ENCODE data around the gene DGKG. TPM values are rescaled to one million over a fixed set of nuclear protein-coding genes. Genes with fewer than 3 reads are reported as not detected.

The DGKG gene
- polyA plus RNA-seq, 1 of the 3 experiments (the other 2 are of a cell fraction): 0.12 TPM

DNA sequence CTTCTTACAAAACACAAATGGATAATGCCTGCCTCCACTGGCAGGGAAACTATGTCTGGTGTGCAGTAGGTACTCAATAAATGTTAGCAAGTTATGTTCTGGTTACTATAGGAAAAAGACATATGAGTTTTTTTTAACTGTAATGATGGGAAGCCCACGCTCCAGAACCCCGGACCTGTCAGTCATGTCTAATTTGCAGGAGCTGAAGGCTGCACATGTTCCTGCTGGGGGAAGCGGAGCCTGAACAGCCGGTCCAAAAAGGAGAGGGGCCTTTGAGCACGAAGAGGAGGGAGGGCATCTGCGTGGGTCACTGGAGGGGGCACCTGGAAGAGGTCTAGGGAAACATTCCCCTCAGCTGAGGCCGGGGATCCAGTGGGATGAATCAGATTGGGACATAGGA, 113.2 kb downstream of the DGKG start:
- Histone ChIP-seq H3K9me2 (no peaks in the 10 kb centered on the region), H3K27me3 (ENCODE audit: insufficient read depth) (no peaks in the 10 kb centered on the region; the same call in 1 of the 2 replicates)

DNA sequence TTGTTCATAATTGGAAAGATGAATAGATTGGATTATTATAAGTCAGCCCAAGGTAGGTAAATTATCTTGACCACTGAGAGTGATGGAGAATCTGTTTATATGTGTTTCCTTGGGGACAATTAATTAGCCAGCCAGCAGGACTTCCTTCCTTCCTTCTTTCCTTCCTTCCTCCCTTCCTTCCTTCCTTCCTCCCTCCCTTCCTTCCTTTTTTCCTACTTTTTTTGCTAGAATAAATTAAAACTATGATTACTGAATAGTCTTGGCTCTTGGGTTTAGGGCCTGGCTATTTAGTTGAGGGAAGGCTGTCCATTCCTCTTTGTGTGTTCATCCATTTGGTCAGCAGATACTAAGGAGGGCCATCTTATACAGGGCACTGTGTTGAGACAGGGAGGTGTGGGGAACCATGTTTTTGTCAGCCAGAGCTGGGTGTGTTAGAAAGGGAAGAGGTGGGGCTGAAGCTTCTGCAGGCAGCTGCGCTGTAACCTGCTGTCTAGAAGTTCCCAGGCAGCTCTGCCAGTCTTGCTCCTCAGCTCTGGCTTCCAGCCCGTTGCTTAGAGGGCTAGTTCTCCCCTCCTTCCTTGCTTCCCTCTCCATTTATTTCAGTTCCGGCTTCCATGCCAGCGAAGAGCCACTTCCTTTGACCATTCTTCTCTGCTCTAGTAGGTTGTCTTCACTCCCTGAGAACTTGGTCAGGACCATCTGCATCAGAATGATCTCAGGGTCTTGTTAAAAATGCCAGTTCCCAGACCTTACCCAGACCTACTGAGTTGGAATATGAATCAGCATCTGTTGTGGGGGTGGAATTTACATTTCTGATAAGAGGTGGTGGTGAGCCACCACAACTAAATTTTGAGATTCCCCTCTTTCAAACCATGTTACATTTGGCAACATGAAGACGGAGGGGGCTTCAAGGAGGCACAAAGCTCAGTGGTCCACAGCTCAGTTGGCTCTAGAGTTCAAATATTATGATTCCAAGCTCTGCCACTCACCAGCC, 113.9 kb downstream of the DGKG start:
- WGBS (ENCODE audit: low lambda C conversion rate): 57% methylated on average over 5 of the region's 5 CpGs
- Histone ChIP-seq H3F3A (replicated peaks; ENCODE audit: insufficient read depth) (no peaks in the 10 kb centered on the region), H3K27ac (ENCODE audit: low read depth in 2 of 2, low read length in 1 of 2) (no peak overlapping the region), H3K79me2 (ENCODE audit: insufficient read depth) (no peaks in the 10 kb centered on the region), H3K4me3 (ENCODE audit: low read depth in 2 of 2, low read length in 1 of 2) (no peak overlapping the region), H3K36me3 (replicated peaks in 1 of 2; ENCODE audit: control insufficient read depth in 1 of 2, insufficient read depth in 2 of 2, low read length in 1 of 2) (no peaks in the 10 kb centered on the region), H3K4me2 (no peak overlapping the region), H3K9ac (no peak overlapping the region), H3K27me3 (ENCODE audit: insufficient read depth) (no peaks in the 10 kb centered on the region; the same call in 1 of the 2 replicates), H3K4me1 (ENCODE audit: control insufficient read depth in 1 of 2, insufficient read depth in 2 of 2, low read depth in 1 of 2, low read length in 1 of 2) (peaks cover 5 to 15% of the 10 kb centered on the region in 2 experiments; a peak in 2 of 4 replicates), H4K20me1 (ENCODE audit: insufficient read depth) (no peaks in the 10 kb centered on the region), H3K9me3 (no peaks in the 10 kb centered on the region), H3K9me2 (no peaks in the 10 kb centered on the region), H2AFZ (ENCODE audit: low read depth) (no peak overlapping the region)
- no peak for DNase-seq
- POLR2A ChIA-PET: no interaction called here
- CTCF ChIA-PET: interaction anchor here (0.7 to 1.2 kb wide), 5 partner anchors 8 to 573 kb away, joined by 3 to 5 read pairs (median 4); no protein-coding TSS in a partner anchor
- TF ChIP-seq POLR2AphosphoS5 (IDR thresholded peaks at IDR 0.05; ENCODE audit: low read depth, low read length) (no peak), TEAD4 (IDR thresholded peaks at IDR 0.05; ENCODE audit: borderline replicate concordance, insufficient read depth) (no peak), NFIC (IDR thresholded peaks at IDR 0.05; ENCODE audit: borderline replicate concordance) (no peak), EZH2phosphoT487 (IDR thresholded peaks at IDR 0.05; ENCODE audit: borderline replicate concordance, low read depth) (no peak), NRF1 (IDR thresholded peaks at IDR 0.05; ENCODE audit: low read depth, low read length) (no peak), RAD21 (IDR thresholded peaks at IDR 0.05; ENCODE audit: low read length) (no peak), ELF1 (IDR thresholded peaks at IDR 0.05) (no peak), SMC3 (IDR thresholded peaks at IDR 0.05; ENCODE audit: low read depth, low read length) (no peak), TAF1 (IDR thresholded peaks at IDR 0.05; ENCODE audit: borderline replicate concordance, low read depth, low read length) (no peak), GABPA (IDR thresholded peaks at IDR 0.05; ENCODE audit: low read depth) (no peak)
- TF ChIP-seq, protein P1, sequence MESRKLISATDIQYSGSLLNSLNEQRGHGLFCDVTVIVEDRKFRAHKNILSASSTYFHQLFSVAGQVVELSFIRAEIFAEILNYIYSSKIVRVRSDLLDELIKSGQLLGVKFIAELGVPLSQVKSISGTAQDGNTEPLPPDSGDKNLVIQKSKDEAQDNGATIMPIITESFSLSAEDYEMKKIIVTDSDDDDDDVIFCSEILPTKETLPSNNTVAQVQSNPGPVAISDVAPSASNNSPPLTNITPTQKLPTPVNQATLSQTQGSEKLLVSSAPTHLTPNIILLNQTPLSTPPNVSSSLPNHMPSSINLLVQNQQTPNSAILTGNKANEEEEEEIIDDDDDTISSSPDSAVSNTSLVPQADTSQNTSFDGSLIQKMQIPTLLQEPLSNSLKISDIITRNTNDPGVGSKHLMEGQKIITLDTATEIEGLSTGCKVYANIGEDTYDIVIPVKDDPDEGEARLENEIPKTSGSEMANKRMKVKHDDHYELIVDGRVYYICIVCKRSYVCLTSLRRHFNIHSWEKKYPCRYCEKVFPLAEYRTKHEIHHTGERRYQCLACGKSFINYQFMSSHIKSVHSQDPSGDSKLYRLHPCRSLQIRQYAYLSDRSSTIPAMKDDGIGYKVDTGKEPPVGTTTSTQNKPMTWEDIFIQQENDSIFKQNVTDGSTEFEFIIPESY (IDR thresholded peaks at IDR 0.05; ENCODE audit: borderline replicate concordance, low read depth): no peak
- TF ChIP-seq, protein P2, sequence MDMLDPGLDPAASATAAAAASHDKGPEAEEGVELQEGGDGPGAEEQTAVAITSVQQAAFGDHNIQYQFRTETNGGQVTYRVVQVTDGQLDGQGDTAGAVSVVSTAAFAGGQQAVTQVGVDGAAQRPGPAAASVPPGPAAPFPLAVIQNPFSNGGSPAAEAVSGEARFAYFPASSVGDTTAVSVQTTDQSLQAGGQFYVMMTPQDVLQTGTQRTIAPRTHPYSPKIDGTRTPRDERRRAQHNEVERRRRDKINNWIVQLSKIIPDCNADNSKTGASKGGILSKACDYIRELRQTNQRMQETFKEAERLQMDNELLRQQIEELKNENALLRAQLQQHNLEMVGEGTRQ (IDR thresholded peaks at IDR 0.05; ENCODE audit: borderline replicate concordance, low read depth, low read length): no peak
- TF ChIP-seq, protein P3, sequence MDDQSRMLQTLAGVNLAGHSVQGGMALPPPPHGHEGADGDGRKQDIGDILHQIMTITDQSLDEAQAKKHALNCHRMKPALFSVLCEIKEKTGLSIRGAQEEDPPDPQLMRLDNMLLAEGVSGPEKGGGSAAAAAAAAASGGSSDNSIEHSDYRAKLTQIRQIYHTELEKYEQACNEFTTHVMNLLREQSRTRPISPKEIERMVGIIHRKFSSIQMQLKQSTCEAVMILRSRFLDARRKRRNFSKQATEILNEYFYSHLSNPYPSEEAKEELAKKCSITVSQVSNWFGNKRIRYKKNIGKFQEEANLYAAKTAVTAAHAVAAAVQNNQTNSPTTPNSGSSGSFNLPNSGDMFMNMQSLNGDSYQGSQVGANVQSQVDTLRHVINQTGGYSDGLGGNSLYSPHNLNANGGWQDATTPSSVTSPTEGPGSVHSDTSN (IDR thresholded peaks at IDR 0.05): no peak
- TF ChIP-seq, protein P4, sequence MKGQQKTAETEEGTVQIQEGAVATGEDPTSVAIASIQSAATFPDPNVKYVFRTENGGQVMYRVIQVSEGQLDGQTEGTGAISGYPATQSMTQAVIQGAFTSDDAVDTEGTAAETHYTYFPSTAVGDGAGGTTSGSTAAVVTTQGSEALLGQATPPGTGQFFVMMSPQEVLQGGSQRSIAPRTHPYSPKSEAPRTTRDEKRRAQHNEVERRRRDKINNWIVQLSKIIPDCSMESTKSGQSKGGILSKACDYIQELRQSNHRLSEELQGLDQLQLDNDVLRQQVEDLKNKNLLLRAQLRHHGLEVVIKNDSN (IDR thresholded peaks at IDR 0.05; ENCODE audit: borderline replicate concordance, low read depth): no peak
- TF ChIP-seq, protein P5, sequence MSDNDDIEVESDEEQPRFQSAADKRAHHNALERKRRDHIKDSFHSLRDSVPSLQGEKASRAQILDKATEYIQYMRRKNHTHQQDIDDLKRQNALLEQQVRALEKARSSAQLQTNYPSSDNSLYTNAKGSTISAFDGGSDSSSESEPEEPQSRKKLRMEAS (IDR thresholded peaks at IDR 0.05; ENCODE audit: low read depth): no peak

More for the DNA sequence above, 113.2 kb downstream of the DGKG start:
- WGBS (ENCODE audit: low lambda C conversion rate): 60% methylated on average over 7 of the region's 7 CpGs
- Histone ChIP-seq H3K79me2 (ENCODE audit: insufficient read depth) (no peaks in the 10 kb centered on the region), H3K4me1 (ENCODE audit: control insufficient read depth in 1 of 2, insufficient read depth in 2 of 2, low read depth in 1 of 2, low read length in 1 of 2) (peaks cover 5 to 15% of the 10 kb centered on the region in 2 experiments; a peak in 2 of 4 replicates), H3K4me2 (no peak overlapping the region), H3K9me3 (no peaks in the 10 kb centered on the region), H3F3A (replicated peaks; ENCODE audit: insufficient read depth) (no peaks in the 10 kb centered on the region), H3K4me3 (ENCODE audit: low read depth in 2 of 2, low read length in 1 of 2) (no peak overlapping the region), H2AFZ (ENCODE audit: low read depth) (no peak overlapping the region), H3K9ac (no peak overlapping the region), H3K27ac (ENCODE audit: low read depth in 2 of 2, low read length in 1 of 2) (no peak overlapping the region), H3K36me3 (replicated peaks in 1 of 2; ENCODE audit: control insufficient read depth in 1 of 2, insufficient read depth in 2 of 2, low read length in 1 of 2) (no peaks in the 10 kb centered on the region), H4K20me1 (ENCODE audit: insufficient read depth) (no peaks in the 10 kb centered on the region)
- CTCF ChIA-PET: interaction anchor here (0.9 to 1.5 kb wide), 4 partner anchors 8 to 573 kb away, joined by 3 to 5 read pairs (median 4); no protein-coding TSS in a partner anchor
- DNase-seq: no peak
- POLR2A ChIA-PET: no interaction called here
- no peak for TF ChIP-seq GABPA (IDR thresholded peaks at IDR 0.05; ENCODE audit: low read depth)
- TF ChIP-seq FOXM1 (IDR thresholded peaks at IDR 0.05; ENCODE audit: low read depth): no peak
- no peak for TF ChIP-seq MEF2A (IDR thresholded peaks at IDR 0.05; ENCODE audit: borderline replicate concordance, low read depth)
- no peak for TF ChIP-seq TAF1 (IDR thresholded peaks at IDR 0.05; ENCODE audit: borderline replicate concordance, low read depth, low read length)
- no peak for TF ChIP-seq CHD2 (IDR thresholded peaks at IDR 0.05; ENCODE audit: low read length, partially characterized antibody)
- TF ChIP-seq EZH2phosphoT487 (IDR thresholded peaks at IDR 0.05; ENCODE audit: borderline replicate concordance, low read depth): no peak
- no peak for TF ChIP-seq ELF1 (IDR thresholded peaks at IDR 0.05)
- TF ChIP-seq, protein P6, sequence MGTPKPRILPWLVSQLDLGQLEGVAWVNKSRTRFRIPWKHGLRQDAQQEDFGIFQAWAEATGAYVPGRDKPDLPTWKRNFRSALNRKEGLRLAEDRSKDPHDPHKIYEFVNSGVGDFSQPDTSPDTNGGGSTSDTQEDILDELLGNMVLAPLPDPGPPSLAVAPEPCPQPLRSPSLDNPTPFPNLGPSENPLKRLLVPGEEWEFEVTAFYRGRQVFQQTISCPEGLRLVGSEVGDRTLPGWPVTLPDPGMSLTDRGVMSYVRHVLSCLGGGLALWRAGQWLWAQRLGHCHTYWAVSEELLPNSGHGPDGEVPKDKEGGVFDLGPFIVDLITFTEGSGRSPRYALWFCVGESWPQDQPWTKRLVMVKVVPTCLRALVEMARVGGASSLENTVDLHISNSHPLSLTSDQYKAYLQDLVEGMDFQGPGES (IDR thresholded peaks at IDR 0.05; ENCODE audit: low read depth, low read length): no peak
